K562 (cell line): ENCODE data around the gene ZBTB20. TPM values are rescaled to one million over a fixed set of nuclear protein-coding genes. Genes with fewer than 3 reads are reported as not detected.

Experiments used
- ATAC-seq: fragments of 200-7000 bp; cut with Tn5 transposase; 3 replicates; pipeline ENCODE4 v1.9.1; 2020; ENCODE audit warnings: moderate library complexity
- BruUV-seq: library from RNA; stranded (reverse); fragments of 400-500 nt; replicated peaks from 2 replicates; lab custom pipeline; 2021; lab: Mats Ljungman, UMichigan
- CTCF ChIA-PET: fragments of 300-600 bp; formaldehyde crosslinking; extraction: SDS; loops from one replicate; lab custom pipeline; 2021; ENCODE audit warnings: low intra/inter-chr PET ratio; lab: Yijun Ruan, JAX
- POLR2A ChIA-PET: fragments of 300-600, 350-650 bp; sonication (Branson Sonifier 250); formaldehyde crosslinking; extraction: SDS; loops from one replicate; lab custom pipeline; 2021; ENCODE audit warnings: antibody characterized with exemption, inconsistent platforms; lab: Yijun Ruan, JAX
- DNase-seq, 4 experiments: peaks; one replicate each; pipeline versions ENCODE4 v3.0.0 to v3.0.0-alpha.2; 2011 to 2018; ENCODE audit warnings: low spot score in 3 of 4, mixed read lengths in 3 of 4; ENCODE audit errors: extremely low read depth in 1 of 4
- FAIRE-seq: peaks from 2 replicates; lab custom pipeline; 2011; peaks lifted over from hg19 to GRCh38; lab: Jason Lieb, UNC
- H2AFZ ChIP-seq: 2 replicates; pipeline ENCODE4 v1.6.0; 2011; ENCODE audit warnings: low read depth, low read length, control low read depth, inconsistent platforms
- H3K27ac ChIP-seq: fragments of 200-600 bp; 3 replicates; pipeline ENCODE4 v1.8.0; 2011; ENCODE audit warnings: low read depth, mild to moderate bottlenecking, control low read depth, inconsistent platforms, low read length, moderate library complexity, mixed read lengths; ENCODE audit errors: extremely low read depth
- H3K27me3 ChIP-seq, 2 experiments: fragments of 300-600 bp in 1 of 2; 2 replicates in 1 of 2; 3 replicates in 1 of 2; pipeline versions ENCODE4 v1.6.0 to v1.8.0; 2011; ENCODE audit warnings: inconsistent platforms in 2 of 2, low read length in 2 of 2, mild to moderate bottlenecking in 1 of 2, mixed read lengths in 1 of 2, moderate library complexity in 1 of 2; ENCODE audit not compliant: control insufficient read depth in 2 of 2, insufficient read depth in 2 of 2
- H3K36me3 ChIP-seq: fragments of 300-600 bp; 3 replicates; pipeline ENCODE4 v1.8.0; 2011; ENCODE audit warnings: mild to moderate bottlenecking, low read length, inconsistent platforms; ENCODE audit not compliant: control insufficient read depth, insufficient read depth
- H3K4me1 ChIP-seq, 2 experiments: fragments of 200-600 bp in 1 of 2; replicated peaks in 1 of 2; 2 replicates in 1 of 2; 3 replicates in 1 of 2; pipeline versions ENCODE4 v1.5.1 to v1.8.0; 2011; ENCODE audit warnings: inconsistent platforms in 2 of 2, low read length in 2 of 2, mild to moderate bottlenecking in 1 of 2, mixed read lengths in 1 of 2, moderate library complexity in 1 of 2; ENCODE audit not compliant: control insufficient read depth in 2 of 2, insufficient read depth in 2 of 2
- H3K4me2 ChIP-seq: 2 replicates; pipeline ENCODE4 v1.6.1; 2011; ENCODE audit warnings: low read length, control low read depth, inconsistent platforms, mixed read lengths; ENCODE audit not compliant: insufficient read depth
- H3K4me3 ChIP-seq: fragments of 200-600 bp; sonication (generic), shearing (Covaris generic); 2 replicates; pipeline ENCODE4 v1.5.1; 2016; ENCODE audit warnings: control low read depth, inconsistent platforms
- H3K79me2 ChIP-seq: fragments of 200-600 bp; 3 replicates; pipeline ENCODE4 v1.8.0; 2011; ENCODE audit warnings: low read length, inconsistent platforms; ENCODE audit not compliant: control insufficient read depth, insufficient read depth
- H3K9ac ChIP-seq, 2 experiments: 2 replicates each; pipeline versions ENCODE4 v1.6.0 to v1.6.1; 2011; ENCODE audit warnings: low read depth in 2 of 2, low read length in 2 of 2, control low read depth in 1 of 2, inconsistent platforms in 1 of 2, mild to moderate bottlenecking in 1 of 2, mixed read lengths in 1 of 2; ENCODE audit not compliant: insufficient read depth in 1 of 2
- H3K9me1 ChIP-seq: one replicate; pipeline ENCODE4 v1.6.0; 2011; ENCODE audit warnings: inconsistent platforms, mild to moderate bottlenecking, low read length, moderate library complexity; ENCODE audit not compliant: control insufficient read depth, insufficient read depth
- H3K9me3 ChIP-seq: replicated peaks from 2 replicates; pipeline ENCODE4 v1.5.1; 2011; ENCODE audit warnings: low read depth, low read length, inconsistent platforms; ENCODE audit not compliant: control insufficient read depth, insufficient read depth
- H4K20me1 ChIP-seq: replicated peaks from 2 replicates; pipeline ENCODE4 v1.6.1; 2011; ENCODE audit warnings: low read length, inconsistent platforms, mixed read lengths; ENCODE audit not compliant: control insufficient read depth, insufficient read depth
- OTX1 ChIP-seq: fragments of 450-650 bp; formaldehyde crosslinking; IDR thresholded peaks from 2 replicates; pipeline ENCODE4 v1.4.0; 2022; ENCODE audit warnings: mild to moderate bottlenecking
- TEAD2 ChIP-seq: fragments of 450-650 bp; IDR thresholded peaks from 2 replicates; pipeline ENCODE4 v1.6.1; 2016; ENCODE audit warnings: missing genetic modification characterization, control low read depth, missing compliant biosample characterization
- ZBTB11 ChIP-seq, 3 experiments: fragments of 200-800 bp in 1 of 3; fragments of 250-450 bp in 1 of 3; fragments of 450-650 bp in 1 of 3; sonication (Bioruptor Pico) in 1 of 3; sonication (Bioruptor generic) in 1 of 3; formaldehyde crosslinking in 1 of 3; IDR thresholded peaks; 2 replicates each; pipeline versions ENCODE4 v1.6.1 to v1.8.0; 2016 to 2022; ENCODE audit warnings: mild to moderate bottlenecking in 2 of 3, missing genetic modification characterization in 2 of 3, missing compliant biosample characterization in 1 of 3, moderate library complexity in 1 of 3
- ZNF23 ChIP-seq: fragments of 250-450 bp; sonication (Bioruptor Pico); IDR thresholded peaks from 2 replicates; pipeline ENCODE4 v1.4.0; 2020; ENCODE audit warnings: mild to moderate bottlenecking
- ZNF445 ChIP-seq: fragments of 250-450 bp; sonication (Bioruptor Pico); IDR thresholded peaks from 2 replicates; pipeline ENCODE4 v1.4.0; 2020; ENCODE audit warnings: low read depth, mild to moderate bottlenecking, moderate library complexity
- ZNF717 ChIP-seq: fragments of 250-450 bp; sonication (Bioruptor Pico); IDR thresholded peaks from 2 replicates; pipeline ENCODE4 v1.5.0; 2021
- ZNF778 ChIP-seq: fragments of 450-650 bp; formaldehyde crosslinking; IDR thresholded peaks from 2 replicates; pipeline ENCODE4 v1.4.0; 2020; ENCODE audit warnings: mild to moderate bottlenecking, moderate library complexity
- WGBS: fragments of 100-300 bp; shearing (Covaris generic); methylation state at CpG from one replicate; pipeline ENCODE4 v1.1.6; 2016; ENCODE audit warnings: low coverage, mixed read lengths; ENCODE audit not compliant: insufficient coverage; ENCODE audit errors: missing lambda C conversion rate; 5-methylcytosine and 5-hydroxymethylcytosine counted together
- in situ Hi-C: fragments of 300-500 bp; cut with MboI; formaldehyde crosslinking; loops from 4 replicates; pipeline ENCODE4 v1.15.0; 2018; ENCODE audit warnings: inconsistent platforms, mixed read lengths
- intact Hi-C: fragments of 100-400 bp; cut with micrococcal nuclease; formaldehyde crosslinking; loops from 2 replicates; pipeline ENCODE4 v1.14.2; 2022
- polyA plus RNA-seq, 8 experiments: library from polyadenylated mRNA; depleted of rRNA in 4 of 8; stranded (reverse) in 5 of 8; unstranded in 3 of 8; fragments of >200 nt; fragmentation: Nextera tagmentation in 2 of 8; fragmentation: Illumina TruSeq in 1 of 8; extraction: Ambion mirVana in 2 of 8; extraction: Trizol in 1 of 8; gene quantifications; 2 replicates each; pipeline versions ENCODE4 v1.2.1 to v1.2.3, GENCODE V29; 2011 to 2014; ENCODE audit warnings: inconsistent platforms in 1 of 8, missing spikeins in 1 of 8
- total RNA-seq, 7 experiments: library from RNA; depleted of rRNA in 6 of 7; stranded (reverse); fragments of >200 nt in 6 of 7; fragmentation: Illumina TruSeq in 2 of 7; extraction: Trizol in 2 of 7; gene quantifications; 2 replicates each; pipeline versions ENCODE4 v1.2.1 to v1.2.3, GENCODE V29; 2011 to 2021; ENCODE audit warnings: low replicate concordance in 1 of 7

The ZBTB20 gene
- total and polyA plus RNA-seq, 9 of the 15 experiments (the other 6 are each of a cell fraction or from before 2014, with no cell fraction given): 0.17 to 1.7 (median 0.45) TPM

DNA sequence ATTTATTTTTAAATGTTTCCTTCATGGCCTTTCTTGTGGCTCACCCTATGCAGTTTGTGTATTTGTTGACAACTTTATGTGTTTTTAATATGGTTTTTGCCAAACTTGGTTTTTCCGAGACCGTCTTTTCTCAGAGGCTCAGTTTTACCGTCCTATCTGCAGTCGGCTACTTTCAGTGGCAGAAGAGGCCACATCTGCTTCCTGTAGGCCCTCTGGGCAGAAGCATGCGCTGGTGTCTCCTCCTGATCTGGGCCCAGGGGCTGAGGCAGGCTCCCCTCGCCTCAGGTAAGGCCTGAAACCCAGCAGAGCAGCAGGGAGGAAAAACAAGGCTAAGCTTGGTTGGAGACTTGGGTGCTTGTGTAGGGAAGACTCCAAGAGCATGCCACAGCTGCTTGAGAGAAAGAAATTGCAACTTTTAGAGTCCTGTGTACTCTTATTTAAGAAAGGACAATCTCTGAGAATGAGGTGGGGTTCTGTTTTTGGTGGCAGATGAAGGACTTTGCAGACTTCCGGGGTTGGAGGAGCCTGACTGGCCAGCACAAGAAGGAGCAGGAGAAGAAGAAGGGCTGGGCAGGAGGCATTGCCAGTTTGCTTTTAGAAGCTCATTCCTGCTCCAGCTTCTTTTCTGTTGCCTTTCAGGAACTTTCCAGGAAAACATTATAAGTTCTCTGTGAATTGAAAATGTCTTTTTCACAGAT lies 853.1 kb downstream of the ZBTB20 start, which contains the start of gene TIGIT:
TIGIT (plus strand) TSS at position 191 of the 698 bp plus-strand sequence; CDS start at position 225, 34 bp downstream.
- no TSS peak for BruUV-seq
- Histone ChIP-seq H3K9ac (no peak within 1 kb of the TSS), H3K27ac (no peak within 1 kb of the TSS), H3K4me2 (no peak within 1 kb of the TSS), H3K79me2 (no peaks in the 10 kb centered on the region), H3K9me1 (no peaks in the 10 kb centered on the region), H4K20me1 (no peaks in the 10 kb centered on the region), H3K4me1 (peaks cover 0 to 10% of the 10 kb centered on the region in 2 experiments; a peak in 2 of 5 replicates), H2AFZ (no peak within 1 kb of the TSS), H3K4me3 (no peak within 1 kb of the TSS), H3K27me3 (no peaks in the 10 kb centered on the region), H3K36me3 (no peaks in the 10 kb centered on the region), H3K9me3 (no peaks in the 10 kb centered on the region)
- 0% methylated on average over 2 of the region's 7 CpGs for WGBS
- CTCF ChIA-PET: no interaction called here
- in situ Hi-C loops (no loop called here), intact Hi-C loops (no loop called here)
- FAIRE-seq (no peak), ATAC-seq (no peak), DNase-seq (no peak)
- TF ChIP-seq ZBTB11 (CRISPR knock-in tag; IDR thresholded peaks at IDR 0.05) (no peak), ZNF445 (CRISPR knock-in tag) (no peak), OTX1 (CRISPR knock-in tag) (no peak), TEAD2 (no peak), ZNF778 (CRISPR knock-in tag) (no peak), ZNF717 (CRISPR knock-in tag) (no peak), ZNF23 (CRISPR knock-in tag) (no peak)
- POLR2A ChIA-PET: interaction anchor here (1.1 kb wide), 1 partner anchor 17 kb away, joined by 3 read pairs; no protein-coding TSS in a partner anchor
